B cell (primary cell): ENCODE results near the gene RCBTB2.

ENCODE experiments used
- CTCF ChIP-seq: fragments of 200-600 bp; IDR thresholded peaks from one replicate; pipeline ENCODE4 v1.8.0; 2022; ENCODE audit warnings: antibody characterized with exemption, mild to moderate bottlenecking
- EZH2 ChIP-seq: IDR thresholded peaks from 2 replicates; pipeline ENCODE4 v1.6.1; 2012; ENCODE audit warnings: borderline replicate concordance, low read depth, mild to moderate bottlenecking, moderate library complexity, low read length; ENCODE audit not compliant: insufficient read depth, poor library complexity, severe bottlenecking

DNA sequence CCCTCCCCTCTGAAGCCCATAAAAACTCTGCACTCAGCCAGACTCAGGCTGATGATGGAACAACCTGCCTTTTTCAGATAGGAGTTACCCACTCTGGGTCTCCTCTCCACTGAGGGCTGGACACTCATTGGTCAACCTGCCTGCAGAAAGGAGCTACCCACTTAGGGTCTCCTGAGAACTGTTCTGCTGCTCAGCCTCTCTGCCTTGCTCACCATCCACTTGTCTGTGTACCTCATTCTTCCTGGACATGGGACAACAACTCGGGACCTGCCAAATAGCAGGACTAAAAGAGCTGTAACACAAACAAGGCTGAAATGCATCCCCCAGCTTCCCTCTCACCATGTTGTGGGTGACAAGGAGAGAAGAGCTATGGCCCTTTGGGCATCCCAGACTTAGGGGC is 18.4 kb upstream of the RCBTB2 start:
- TF ChIP-seq CTCF (no peak), EZH2 (no peak)
